DOHH2 (cell line): ENCODE data around the gene HNRNPU.

Experiments used
- H3F3A ChIP-seq: fragments of 200-600 bp; sonication (generic), shearing (Covaris generic); 2 replicates; pipeline ENCODE4 v1.6.0; 2016; ENCODE audit warnings: antibody characterized with exemption, mild to moderate bottlenecking; ENCODE audit not compliant: control insufficient read depth, insufficient read depth
- H3K27ac ChIP-seq: fragments of 200-600 bp; sonication (generic); 2 replicates; pipeline ENCODE4 v1.5.1; 2014; ENCODE audit warnings: low read depth, mild to moderate bottlenecking, low read length, moderate library complexity
- H3K27me3 ChIP-seq: fragments of 200-600 bp; sonication (generic); 2 replicates; pipeline ENCODE4 v1.6.1; 2014; ENCODE audit warnings: mild to moderate bottlenecking, low read length, mixed read lengths; ENCODE audit not compliant: control insufficient read depth
- H3K36me3 ChIP-seq: fragments of 200-600 bp; sonication (generic); 2 replicates; pipeline ENCODE4 v1.6.1; 2014; ENCODE audit warnings: mild to moderate bottlenecking, low read length, moderate library complexity, mixed read lengths; ENCODE audit not compliant: control insufficient read depth
- H3K4me1 ChIP-seq: fragments of 200-600 bp; sonication (generic); 2 replicates; pipeline ENCODE4 v1.6.1; 2014; ENCODE audit warnings: mild to moderate bottlenecking, low read length, mixed read lengths; ENCODE audit not compliant: control insufficient read depth
- H3K4me2 ChIP-seq: fragments of 200-600 bp; sonication (generic); 2 replicates; pipeline ENCODE4 v1.6.0; 2014; ENCODE audit warnings: mild to moderate bottlenecking, low read length, moderate library complexity
- H3K4me3 ChIP-seq: fragments of 200-600 bp; sonication (generic); 2 replicates; pipeline ENCODE4 v1.5.1; 2014; ENCODE audit warnings: mild to moderate bottlenecking, low read length, mixed read lengths
- H3K79me2 ChIP-seq: fragments of 200-600 bp; sonication (generic); 2 replicates; pipeline ENCODE4 v1.6.1; 2014; ENCODE audit warnings: mild to moderate bottlenecking, low read length, mixed read lengths; ENCODE audit not compliant: control insufficient read depth
- H3K9me2 ChIP-seq: fragments of 200-600 bp; sonication (generic); replicated peaks from 2 replicates; pipeline ENCODE4 v1.6.1; 2014; ENCODE audit warnings: mild to moderate bottlenecking, low read length, mixed read lengths; ENCODE audit not compliant: control insufficient read depth
- H3K9me3 ChIP-seq: fragments of 200-600 bp; sonication (generic); 2 replicates; pipeline ENCODE4 v1.6.1; 2014; ENCODE audit warnings: antibody characterized with exemption, low read length, mixed read lengths; ENCODE audit not compliant: control insufficient read depth, insufficient read depth
- H4K20me1 ChIP-seq: fragments of 200-600 bp; sonication (generic); 2 replicates; pipeline ENCODE4 v1.6.0; 2014; ENCODE audit warnings: low read depth, mild to moderate bottlenecking, antibody characterized with exemption, low read length, moderate library complexity; ENCODE audit not compliant: control insufficient read depth, insufficient read depth
- CTCF ChIP-seq: fragments of 200-600 bp; sonication (generic); IDR thresholded peaks from one replicate; pipeline ENCODE4 v1.5.1; 2014; ENCODE audit warnings: antibody characterized with exemption, mild to moderate bottlenecking, low read depth, low read length; ENCODE audit not compliant: poor library complexity, severe bottlenecking
- EZH2phosphoT487 ChIP-seq: fragments of 200-600 bp; sonication (generic); IDR thresholded peaks from 2 replicates; pipeline ENCODE4 v1.6.1; 2017; ENCODE audit warnings: borderline replicate concordance, mild to moderate bottlenecking, antibody characterized with exemption, low read length, moderate library complexity, mixed read lengths

HNRNPU gene

DNA sequence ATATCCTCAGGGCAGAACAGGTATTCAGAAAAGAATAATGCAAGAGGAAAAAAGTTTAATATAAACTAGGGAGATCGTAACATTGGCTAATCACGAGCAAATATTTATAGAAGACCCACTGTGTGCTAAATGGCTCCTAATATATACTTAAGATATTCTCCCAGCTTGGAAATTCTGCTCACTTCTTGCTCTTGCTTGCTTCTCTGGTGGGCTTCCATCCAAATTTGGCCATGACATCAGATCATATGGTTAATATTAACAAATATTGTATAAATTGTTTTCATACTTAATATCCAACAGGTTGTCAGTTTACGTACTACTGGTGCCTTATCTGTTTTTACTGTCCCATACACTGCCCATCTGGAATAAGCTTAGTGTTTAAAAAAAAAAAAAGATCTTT lies 27.8 kb downstream of the HNRNPU start:
- Histone ChIP-seq H3K27ac (peak overlapping the region; percentile 93), H3K27me3 (no peaks in the 10 kb centered on the region), H3F3A (peaks cover 55% of the 10 kb centered on the region), H3K4me1 (peaks cover 66% of the 10 kb centered on the region), H4K20me1 (no peaks in the 10 kb centered on the region; the same call in 1 of the 2 replicates), H3K79me2 (peaks cover 64% of the 10 kb centered on the region), H3K4me2 (peak overlapping the region; percentile 91), H3K4me3 (peak overlapping the region; percentile 79), H3K36me3 (peaks cover 58% of the 10 kb centered on the region), H3K9me3 (no peaks in the 10 kb centered on the region), H3K9me2 (no peaks in the 10 kb centered on the region)
- TF ChIP-seq CTCF (no peak), EZH2phosphoT487 (no peak)

- peaks cover 50% of the 10 kb centered on the region for H3F3A ChIP-seq
- no peaks in the 10 kb centered on the region; the same call in 1 of the 2 replicates for H4K20me1 ChIP-seq
- H3K4me2 ChIP-seq = peak overlapping the region; percentile 91
- H3K36me3 ChIP-seq = peaks cover 54% of the 10 kb centered on the region
- H3K9me2 ChIP-seq = no peaks in the 10 kb centered on the region
- no peaks in the 10 kb centered on the region for H3K27me3 ChIP-seq
- H3K9me3 ChIP-seq = no peaks in the 10 kb centered on the region
- H3K4me3 ChIP-seq = peak overlapping the region; percentile 79
- H3K27ac ChIP-seq = peak overlapping the region; percentile 93
- H3K4me1 ChIP-seq = peaks cover 70% of the 10 kb centered on the region
- TF ChIP-seq CTCF = no peak
- no peak for TF ChIP-seq EZH2phosphoT487
- peaks cover 60% of the 10 kb centered on the region for H3K79me2 ChIP-seq
Observed at GRCh38 chr1:244836135-244836521, 28.2 kb downstream of the HNRNPU start.

- peaks cover 47% of the 10 kb centered on the region for H3K36me3 ChIP-seq
- peaks cover 46% of the 10 kb centered on the region for H3F3A ChIP-seq
- H3K79me2 ChIP-seq = peaks cover 53% of the 10 kb centered on the region
- H4K20me1 ChIP-seq = no peaks in the 10 kb centered on the region; the same call in 1 of the 2 replicates
- H3K9me2 ChIP-seq = no peaks in the 10 kb centered on the region
- no peak for TF ChIP-seq CTCF
- no peak for TF ChIP-seq EZH2phosphoT487
- peak within 1 kb of the TSS; percentile 91 for H3K4me2 ChIP-seq
- peaks cover 67% of the 10 kb centered on the region for H3K4me1 ChIP-seq
- no peaks in the 10 kb centered on the region for H3K27me3 ChIP-seq
- peak within 1 kb of the TSS; percentile 79 for H3K4me3 ChIP-seq
- H3K27ac ChIP-seq = peak within 1 kb of the TSS; percentile 93
- no peaks in the 10 kb centered on the region for H3K9me3 ChIP-seq
Observed at GRCh38 chr1:244835276-244836134, 28.8 kb downstream of the HNRNPU start, which contains the start of gene COX20. COX20 (plus strand) TSS chr1:244835658; CDS start chr1:244835715, 57 bp downstream.
